NCI-H748 treated with DMSO at 0.1 percent for 48 hours (cell line): ENCODE measurements around the gene PLEKHG2.

Experiments used
- DNase-seq: peaks from one replicate; lab custom pipeline; 2025; lab: John Stamatoyannopoulos, UW

Gene PLEKHG2

GRCh38 chr19:39405958-39406655 lies 6.4 kb upstream of the PLEKHG2 start:
- peak; percentile 24 for DNase-seq

GRCh38 chr19:39406656-39407409 lies 5.6 kb upstream of the PLEKHG2 start, which contains the start of gene ZFP36:
Gene ZFP36, plus strand, starts transcription at chr19:39406847. Its CDS starts 58 bp downstream, at chr19:39406905.
- DNase-seq: peak; percentile 79

DNA sequence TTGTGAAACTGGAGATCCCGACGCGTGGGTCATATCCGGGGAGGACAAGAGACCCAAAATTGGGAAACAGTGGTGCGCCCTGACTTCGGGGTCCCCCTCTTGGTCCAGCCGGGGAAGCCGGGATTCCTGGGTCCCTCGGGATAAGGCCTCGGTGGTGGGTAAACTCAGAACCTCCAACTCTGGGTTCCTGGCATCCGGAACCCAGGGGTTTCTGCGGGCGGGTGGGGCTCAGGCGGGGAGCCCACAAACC lies 5.1 kb upstream of the PLEKHG2 start:
- no peak for DNase-seq

DNA sequence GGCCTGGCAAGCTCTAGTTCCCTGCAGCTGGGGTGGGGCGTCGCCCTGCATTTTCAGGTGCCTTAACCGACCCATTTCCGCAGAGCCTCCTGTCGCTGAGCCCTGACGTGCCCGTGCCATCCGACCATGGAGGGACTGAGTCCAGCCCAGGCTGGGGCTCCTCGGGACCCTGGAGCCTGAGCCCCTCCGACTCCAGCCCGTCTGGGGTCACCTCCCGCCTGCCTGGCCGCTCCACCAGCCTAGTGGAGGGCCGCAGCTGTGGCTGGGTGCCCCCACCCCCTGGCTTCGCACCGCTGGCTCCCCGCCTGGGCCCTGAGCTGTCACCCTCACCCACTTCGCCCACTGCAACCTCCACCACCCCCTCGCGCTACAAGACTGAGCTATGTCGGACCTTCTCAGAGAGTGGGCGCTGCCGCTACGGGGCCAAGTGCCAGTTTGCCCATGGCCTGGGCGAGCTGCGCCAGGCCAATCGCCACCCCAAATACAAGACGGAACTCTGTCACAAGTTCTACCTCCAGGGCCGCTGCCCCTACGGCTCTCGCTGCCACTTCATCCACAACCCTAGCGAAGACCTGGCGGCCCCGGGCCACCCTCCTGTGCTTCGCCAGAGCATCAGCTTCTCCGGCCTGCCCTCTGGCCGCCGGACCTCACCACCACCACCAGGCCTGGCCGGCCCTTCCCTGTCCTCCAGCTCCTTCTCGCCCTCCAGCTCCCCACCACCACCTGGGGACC lies 4.6 kb upstream of the PLEKHG2 start:
- no peak for DNase-seq

DNA sequence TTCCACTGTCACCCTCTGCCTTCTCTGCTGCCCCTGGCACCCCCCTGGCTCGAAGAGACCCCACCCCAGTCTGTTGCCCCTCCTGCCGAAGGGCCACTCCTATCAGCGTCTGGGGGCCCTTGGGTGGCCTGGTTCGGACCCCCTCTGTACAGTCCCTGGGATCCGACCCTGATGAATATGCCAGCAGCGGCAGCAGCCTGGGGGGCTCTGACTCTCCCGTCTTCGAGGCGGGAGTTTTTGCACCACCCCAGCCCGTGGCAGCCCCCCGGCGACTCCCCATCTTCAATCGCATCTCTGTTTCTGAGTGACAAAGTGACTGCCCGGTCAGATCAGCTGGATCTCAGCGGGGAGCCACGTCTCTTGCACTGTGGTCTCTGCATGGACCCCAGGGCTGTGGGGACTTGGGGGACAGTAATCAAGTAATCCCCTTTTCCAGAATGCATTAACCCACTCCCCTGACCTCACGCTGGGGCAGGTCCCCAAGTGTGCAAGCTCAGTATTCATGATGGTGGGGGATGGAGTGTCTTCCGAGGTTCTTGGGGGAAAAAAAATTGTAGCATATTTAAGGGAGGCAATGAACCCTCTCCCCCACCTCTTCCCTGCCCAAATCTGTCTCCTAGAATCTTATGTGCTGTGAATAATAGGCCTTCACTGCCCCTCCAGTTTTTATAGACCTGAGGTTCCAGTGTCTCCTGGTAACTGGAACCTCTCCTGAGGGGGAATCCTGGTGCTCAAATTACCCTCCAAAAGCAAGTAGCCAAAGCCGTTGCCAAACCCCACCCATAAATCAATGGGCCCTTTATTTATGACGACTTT lies 3.9 kb upstream of the PLEKHG2 start:
- DNase-seq: peak; percentile 70

DNA sequence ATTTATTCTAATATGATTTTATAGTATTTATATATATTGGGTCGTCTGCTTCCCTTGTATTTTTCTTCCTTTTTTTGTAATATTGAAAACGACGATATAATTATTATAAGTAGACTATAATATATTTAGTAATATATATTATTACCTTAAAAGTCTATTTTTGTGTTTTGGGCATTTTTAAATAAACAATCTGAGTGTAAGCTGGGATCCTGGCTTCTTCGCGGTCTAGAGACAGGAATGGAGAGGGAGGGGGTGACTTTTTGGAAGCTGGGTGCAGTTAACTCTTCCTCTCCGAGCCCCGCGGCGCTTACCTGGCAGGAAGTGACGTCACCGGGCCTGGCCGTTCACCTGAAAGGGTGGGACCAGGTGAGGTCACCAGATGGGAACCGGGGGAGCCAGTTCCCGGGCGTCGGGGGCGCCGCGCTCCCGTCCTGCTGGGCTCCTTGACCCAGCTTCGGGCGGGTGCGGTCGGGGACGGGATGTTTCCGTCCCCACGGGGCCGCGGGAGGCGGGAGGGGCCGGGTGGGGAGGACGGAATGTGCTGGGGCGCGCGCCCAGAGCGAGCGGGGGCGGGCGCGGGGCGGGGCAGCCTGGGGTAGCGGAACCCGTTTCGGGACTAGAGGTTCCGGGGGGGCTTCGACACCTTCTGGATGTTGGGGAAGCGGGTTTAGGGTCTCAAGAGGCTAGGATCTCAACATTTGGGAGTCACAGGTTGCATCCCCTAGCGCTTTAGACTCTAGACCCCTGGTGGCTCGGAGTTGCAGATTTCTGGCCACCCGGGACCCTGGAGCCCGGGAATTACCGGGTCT lies 3.1 kb upstream of the PLEKHG2 start:
- DNase-seq: peak; percentile 95

GRCh38 chr19:39410017-39410830 lies 2.2 kb upstream of the PLEKHG2 start:
- DNase-seq: peak; percentile 27

DNA sequence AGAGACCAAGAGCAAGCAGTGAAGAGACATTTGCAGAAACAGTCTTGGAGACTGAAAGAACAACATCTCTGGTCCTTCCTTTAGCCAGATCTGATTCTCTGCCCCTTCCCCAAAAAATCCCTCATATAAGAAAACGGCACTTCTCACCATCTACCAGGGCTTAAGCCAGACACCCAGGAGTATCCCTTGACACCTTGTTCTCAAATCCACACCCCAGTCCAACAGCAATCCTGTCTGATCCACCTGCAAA lies 1.7 kb upstream of the PLEKHG2 start:
- no peak for DNase-seq

GRCh38 chr19:39411081-39411831 lies 1.2 kb upstream of the PLEKHG2 start:
- DNase-seq: no peak

DNA sequence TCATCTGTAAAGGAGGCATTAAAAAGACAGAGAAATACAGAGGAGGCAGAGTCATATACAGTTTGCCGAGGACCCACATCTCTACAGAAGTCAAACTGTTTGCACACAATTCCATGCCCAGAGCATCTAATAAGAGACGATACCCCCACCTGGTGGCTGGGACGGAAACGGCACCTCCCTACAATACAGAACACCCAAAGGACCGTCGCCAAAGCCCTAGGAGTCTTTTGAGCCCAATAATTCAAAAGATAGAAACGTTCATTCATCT lies 703 bp upstream of the PLEKHG2 start:
- peak; percentile 99 for DNase-seq

DNA sequence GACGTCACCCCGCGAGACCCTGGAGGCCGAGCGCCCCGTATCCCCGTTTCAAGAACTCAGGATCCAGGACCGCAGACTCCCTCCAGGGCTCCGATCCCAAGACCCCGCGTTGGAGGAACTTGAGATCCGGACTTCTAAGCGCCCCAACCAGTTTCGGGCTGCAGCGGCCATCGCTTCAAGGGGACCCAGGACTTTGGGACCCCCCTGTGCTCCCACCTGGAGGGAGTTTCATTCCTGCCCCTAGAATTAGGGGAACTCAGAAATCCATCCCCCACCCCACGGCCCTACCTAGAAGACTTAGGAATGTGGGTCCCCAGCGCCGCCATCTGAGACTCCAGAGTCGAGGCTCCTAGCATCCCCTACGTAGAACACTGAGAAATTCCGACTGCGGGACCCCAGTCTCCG lies 400 bp downstream of the PLEKHG2 start:
- DNase-seq: no peak

DNA sequence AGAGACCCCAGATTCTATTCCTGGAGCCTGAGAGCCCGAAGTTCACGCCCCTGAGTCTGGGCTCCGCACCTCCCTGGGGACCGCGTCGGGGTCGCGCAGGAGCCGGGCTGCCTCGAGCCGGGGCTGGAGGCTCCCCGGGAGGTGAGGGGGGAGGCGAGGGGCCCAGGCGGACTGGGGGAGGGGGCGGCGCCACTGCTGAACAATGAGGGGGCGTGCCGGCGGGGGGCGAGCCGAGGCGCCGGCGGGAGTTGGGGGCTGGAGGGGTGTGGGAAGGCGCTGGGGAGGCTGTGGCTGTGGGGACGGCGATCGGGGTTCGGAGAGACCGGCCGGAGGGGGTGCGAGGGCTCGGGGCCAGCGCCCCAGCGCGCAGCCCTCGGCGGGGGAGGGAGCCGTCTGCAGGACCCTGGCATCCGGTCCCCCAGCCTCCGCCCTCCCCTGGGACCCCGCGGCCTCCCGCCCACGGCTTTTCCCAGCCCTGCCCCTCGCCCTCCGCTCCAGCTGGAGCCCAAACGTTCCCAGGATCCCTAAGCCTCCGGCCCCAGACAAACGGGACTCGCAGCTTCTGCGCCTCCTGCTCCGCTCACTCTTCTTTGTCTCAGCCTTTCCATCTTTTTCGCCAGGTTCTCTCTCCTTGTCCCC lies 922 bp downstream of the PLEKHG2 start:
- DNase-seq: peak; percentile 15

- no peak for DNase-seq
Measured at GRCh38 chr19:39413911-39414608, 1.6 kb downstream of the PLEKHG2 start.

- no peak for DNase-seq
Measured at GRCh38 chr19:39415111-39416046, 2.9 kb downstream of the PLEKHG2 start.

GRCh38 chr19:39416152-39417120 lies 4.0 kb downstream of the PLEKHG2 start:
- no peak for DNase-seq

DNA sequence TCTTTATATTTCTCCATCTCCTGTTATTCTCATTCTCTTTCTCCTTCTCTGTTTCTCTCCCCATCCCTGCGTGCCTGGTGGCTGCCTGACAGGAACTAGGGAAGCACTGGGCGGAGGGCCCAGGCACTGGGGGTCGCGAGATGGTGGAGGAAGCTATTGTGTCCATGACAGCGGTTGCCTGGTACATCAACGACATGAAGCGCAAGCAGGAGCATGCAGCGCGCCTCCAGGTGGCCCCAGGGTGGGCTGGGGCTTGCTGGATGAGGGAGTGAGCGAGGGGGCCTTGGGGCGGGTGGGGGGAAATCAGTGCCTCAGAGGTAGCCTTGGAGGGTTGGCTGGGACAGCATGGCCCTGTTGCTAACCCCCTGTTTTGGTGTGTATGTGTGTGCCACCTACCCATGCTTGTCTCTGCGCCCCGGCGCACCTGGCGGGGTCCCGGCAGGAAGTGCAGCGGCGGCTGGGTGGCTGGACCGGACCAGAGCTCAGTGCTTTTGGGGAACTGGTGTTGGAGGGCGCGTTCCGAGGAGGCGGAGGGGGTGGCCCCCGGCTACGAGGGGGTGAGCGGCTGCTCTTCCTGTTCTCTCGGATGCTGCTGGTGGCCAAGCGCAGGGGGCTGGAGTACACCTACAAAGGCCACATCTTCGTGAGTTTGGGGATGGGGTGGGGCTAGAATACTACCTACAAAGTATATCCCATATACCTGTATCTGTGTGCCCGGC lies 5.2 kb downstream of the PLEKHG2 start:
- no peak for DNase-seq
